GM23338 (cell line): ENCODE data around the gene WWOX. TPM values are rescaled to one million over a fixed set of nuclear protein-coding genes. Genes with fewer than 3 reads are reported as not detected.

ENCODE experiments used
- ATAC-seq: fragments of 200-7000 bp; cut with Tn5 transposase; 3 replicates; pipeline ENCODE4 v1.9.1; 2020
- DNase-seq: peaks from one replicate; pipeline ENCODE4 v3.0.0-alpha.2; 2015; ENCODE audit warnings: low spot score
- H2AFZ ChIP-seq: fragments of 200-600 bp; sonication (generic); 2 replicates; pipeline ENCODE4 v1.8.0; 2016; ENCODE audit warnings: antibody characterized with exemption, mild to moderate bottlenecking, moderate library complexity
- H3F3A ChIP-seq: fragments of 200-600 bp; sonication (generic); replicated peaks from 2 replicates; pipeline ENCODE4 v1.8.0; 2017; ENCODE audit warnings: antibody characterized with exemption, mixed run types, low read depth
- H3K27ac ChIP-seq: fragments of 200-600 bp; sonication (generic); 2 replicates; pipeline ENCODE4 v1.6.1; 2016; ENCODE audit warnings: low read depth
- H3K27me3 ChIP-seq: fragments of 200-600 bp; sonication (generic); 2 replicates; pipeline ENCODE4 v1.8.0; 2016; ENCODE audit warnings: mild to moderate bottlenecking, mixed run types, moderate library complexity; ENCODE audit not compliant: insufficient read depth
- H3K36me3 ChIP-seq: fragments of 200-600 bp; sonication (generic); 2 replicates; pipeline ENCODE4 v1.8.0; 2016; ENCODE audit warnings: mild to moderate bottlenecking; ENCODE audit not compliant: insufficient read depth
- H3K4me1 ChIP-seq: fragments of 200-600 bp; sonication (generic); 2 replicates; pipeline ENCODE4 v1.8.0; 2016; ENCODE audit warnings: mild to moderate bottlenecking, moderate library complexity; ENCODE audit not compliant: insufficient read depth
- H3K4me2 ChIP-seq: fragments of 200-600 bp; sonication (generic); 2 replicates; pipeline ENCODE4 v1.7.1; 2017; ENCODE audit warnings: mixed run types
- H3K4me3 ChIP-seq: fragments of 200-600 bp; sonication (generic); 2 replicates; pipeline ENCODE4 v1.6.1; 2016; ENCODE audit warnings: mixed run types
- H3K79me2 ChIP-seq: fragments of 200-600 bp; sonication (generic); replicated peaks from 2 replicates; pipeline ENCODE4 v1.8.0; 2017; ENCODE audit warnings: mild to moderate bottlenecking; ENCODE audit not compliant: insufficient read depth
- H3K9me2 ChIP-seq: fragments of 200-600 bp; sonication (generic); 2 replicates; pipeline ENCODE4 v1.8.0; 2017; ENCODE audit not compliant: insufficient read depth
- H4K20me1 ChIP-seq: fragments of 200-600 bp; sonication (generic); replicated peaks from 2 replicates; pipeline ENCODE4 v1.8.0; 2017; ENCODE audit warnings: mild to moderate bottlenecking; ENCODE audit not compliant: insufficient read depth
- H3K27ac Mint-ChIP-seq: 2 replicates; pipeline ENCODE4 v1.8.0; 2020; ENCODE audit warnings: inconsistent platforms, mild to moderate bottlenecking, moderate library complexity, mixed read lengths
- H3K27me3 Mint-ChIP-seq: 3 replicates; pipeline ENCODE4 v1.8.0; 2022; ENCODE audit warnings: low read depth, mild to moderate bottlenecking, moderate library complexity, mixed read lengths, inconsistent platforms; ENCODE audit not compliant: insufficient read depth, poor library complexity
- H3K36me3 Mint-ChIP-seq: 3 replicates; pipeline ENCODE4 v1.8.0; 2021; ENCODE audit warnings: low read depth, mild to moderate bottlenecking, inconsistent platforms, moderate library complexity, mixed read lengths
- H3K4me1 Mint-ChIP-seq: 3 replicates; pipeline ENCODE4 v1.8.0; 2020; ENCODE audit warnings: mild to moderate bottlenecking, inconsistent platforms, mixed read lengths
- H3K4me3 Mint-ChIP-seq: 3 replicates; pipeline ENCODE4 v1.8.0; 2021; ENCODE audit warnings: moderate library complexity, mild to moderate bottlenecking, inconsistent platforms, mixed read lengths
- H3K9me3 Mint-ChIP-seq: 3 replicates; pipeline ENCODE4 v1.8.0; 2020; ENCODE audit warnings: moderate library complexity, mild to moderate bottlenecking, inconsistent platforms, mixed read lengths
- ETS1 ChIP-seq: IDR thresholded peaks from 2 replicates; pipeline ENCODE4 v1.6.1; 2016; ENCODE audit warnings: antibody characterized with exemption
- EZH2 ChIP-seq: fragments of 200-600 bp; sonication (generic); IDR thresholded peaks from one replicate; pipeline ENCODE4 v1.8.0; 2017; ENCODE audit warnings: antibody characterized with exemption, mild to moderate bottlenecking, low read depth; ENCODE audit not compliant: unreplicated experiment
- EZH2phosphoT487 ChIP-seq: fragments of 200-600 bp; sonication (generic); IDR thresholded peaks from one replicate; pipeline ENCODE4 v1.8.1; 2018; ENCODE audit warnings: antibody characterized with exemption; ENCODE audit not compliant: unreplicated experiment
- JUNB ChIP-seq: IDR thresholded peaks from one replicate; pipeline ENCODE4 v1.6.1; 2016; ENCODE audit warnings: antibody characterized with exemption; ENCODE audit not compliant: unreplicated experiment
- NANOG ChIP-seq: IDR thresholded peaks from 2 replicates; pipeline ENCODE4 v1.6.1; 2016; ENCODE audit warnings: antibody characterized with exemption, borderline replicate concordance
- POLR2AphosphoS5 ChIP-seq: IDR thresholded peaks from 2 replicates; pipeline ENCODE4 v1.6.1; 2016; ENCODE audit warnings: antibody characterized with exemption, low read depth
- ZNF114 ChIP-seq: fragments of 250-450 bp; sonication (Bioruptor Pico); IDR thresholded peaks from 2 replicates; pipeline ENCODE4 v1.5.0; 2020; ENCODE audit warnings: mild to moderate bottlenecking, moderate library complexity
- ZNF331 ChIP-seq: fragments of 250-450 bp; sonication (Bioruptor Pico); IDR thresholded peaks from 2 replicates; pipeline ENCODE4 v1.5.0; 2020; ENCODE audit warnings: low read depth, mild to moderate bottlenecking, moderate library complexity
- ZNF462 ChIP-seq: fragments of 250-450 bp; sonication (Bioruptor Pico); IDR thresholded peaks from 2 replicates; pipeline ENCODE4 v1.5.0; 2020; ENCODE audit warnings: mild to moderate bottlenecking, moderate library complexity
- polyA plus RNA-seq: library from polyadenylated mRNA; unstranded; fragments of >200 nt; fragmentation: Nextera tagmentation; extraction: Ambion mirVana; gene quantifications from 2 replicates; pipeline ENCODE4 v1.2.1, GENCODE V29; 2016
- total RNA-seq: library from RNA; depleted of rRNA; stranded (reverse); fragments of >200 nt; shearing (Covaris generic); gene quantifications from 2 replicates; pipeline ENCODE4 v1.2.3, GENCODE V29; 2014

The WWOX gene
- total and polyA plus RNA-seq, 2 experiments from 2014 or later = 10.0 to 19.3 TPM

- no peak for TF ChIP-seq ZNF462 (CRISPR knock-in tag)
- no peak for TF ChIP-seq EZH2phosphoT487
- no peak for TF ChIP-seq ZNF114 (CRISPR knock-in tag)
These were observed 399.9 kb downstream of the WWOX start (continued) for GRCh38 chr16:78499399-78499798.

GRCh38 chr16:78500659-78501270, 401.3 kb downstream of the WWOX start:
- ATAC-seq (no peak), DNase-seq (no peak)
- H2AFZ ChIP-seq = no peak overlapping the region
- H3K4me1 Mint-ChIP-seq = peaks cover 12% of the 10 kb centered on the region
- no peaks in the 10 kb centered on the region for H3K36me3 ChIP-seq
- H3K27ac ChIP-seq = no peak overlapping the region
- no peak overlapping the region for H3K27ac Mint-ChIP-seq
- H3K27me3 ChIP-seq = no peaks in the 10 kb centered on the region
- no peaks in the 10 kb centered on the region for H3K9me3 Mint-ChIP-seq
- H3K79me2 ChIP-seq = no peaks in the 10 kb centered on the region
- no peaks in the 10 kb centered on the region for H3K9me2 ChIP-seq
- H3K4me3 ChIP-seq = no peak overlapping the region
- no peak overlapping the region for H3K4me2 ChIP-seq
- no peaks in the 10 kb centered on the region; the same call in 1 of the 2 replicates for H3K4me1 ChIP-seq
- H4K20me1 ChIP-seq = no peaks in the 10 kb centered on the region
- H3F3A ChIP-seq = no peaks in the 10 kb centered on the region
- peaks cover 1% of the 10 kb centered on the region for H3K27me3 Mint-ChIP-seq
- H3K36me3 Mint-ChIP-seq = no peaks in the 10 kb centered on the region
- no peak overlapping the region for H3K4me3 Mint-ChIP-seq
- TF ChIP-seq ETS1 = no peak
- no peak for TF ChIP-seq NANOG
- TF ChIP-seq ZNF462 (CRISPR knock-in tag) = no peak
- TF ChIP-seq ZNF331 (CRISPR knock-in tag) = no peak
- no peak for TF ChIP-seq EZH2
- TF ChIP-seq JUNB = no peak
- TF ChIP-seq POLR2AphosphoS5 = no peak
